LNCaP clone FGC (cell line): ENCODE data around the gene LDLRAD4.
"Not testable (repeated sequence)": the region's sequence is repeated elsewhere in the genome, so short reads cannot be mapped to it uniquely, and the experiment has no call there.

Source experiments
- DNase-seq: peaks from one replicate; pipeline ENCODE4 v3.0.0-alpha.2; 2011; ENCODE audit warnings: low read depth
- H3K4me3 ChIP-seq: 2 replicates; pipeline ENCODE4 v1.5.1; 2011; ENCODE audit warnings: mild to moderate bottlenecking, low read depth, low read length, control low read depth
- CTCF ChIP-seq: IDR thresholded peaks from 2 replicates; pipeline ENCODE4 v1.5.1; 2012; ENCODE audit warnings: mild to moderate bottlenecking; ENCODE audit not compliant: control insufficient read depth, insufficient read depth; ENCODE audit errors: extremely low read depth

Gene LDLRAD4

GRCh38 chr18:13486284-13486683 lies 267.7 kb downstream of the LDLRAD4 start:
- H3K4me3 ChIP-seq = no peak overlapping the region
- DNase-seq = no peak
- no peak for TF ChIP-seq CTCF

DNA sequence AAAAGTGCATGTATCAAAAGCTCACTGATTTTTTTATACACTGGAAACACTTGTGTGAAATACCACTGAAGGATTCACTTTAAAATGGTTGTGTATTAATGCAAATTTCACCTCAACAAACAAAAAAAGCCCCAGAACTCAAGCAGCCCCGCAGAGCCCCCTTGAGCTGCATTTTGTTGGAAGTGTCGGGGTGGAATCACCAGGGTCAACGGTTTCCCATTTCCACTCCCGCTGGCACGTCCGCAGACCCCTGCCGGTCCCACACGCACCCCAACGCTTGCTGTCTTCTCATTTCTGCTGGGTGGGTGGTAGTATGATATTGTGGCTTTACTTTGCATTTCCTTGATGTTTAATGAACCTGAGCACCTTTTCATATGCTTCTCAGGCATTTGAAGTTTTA lies 268.1 kb downstream of the LDLRAD4 start:
- H3K4me3 ChIP-seq = no peak overlapping the region
- DNase-seq = no peak
- TF ChIP-seq CTCF = no peak

DNA sequence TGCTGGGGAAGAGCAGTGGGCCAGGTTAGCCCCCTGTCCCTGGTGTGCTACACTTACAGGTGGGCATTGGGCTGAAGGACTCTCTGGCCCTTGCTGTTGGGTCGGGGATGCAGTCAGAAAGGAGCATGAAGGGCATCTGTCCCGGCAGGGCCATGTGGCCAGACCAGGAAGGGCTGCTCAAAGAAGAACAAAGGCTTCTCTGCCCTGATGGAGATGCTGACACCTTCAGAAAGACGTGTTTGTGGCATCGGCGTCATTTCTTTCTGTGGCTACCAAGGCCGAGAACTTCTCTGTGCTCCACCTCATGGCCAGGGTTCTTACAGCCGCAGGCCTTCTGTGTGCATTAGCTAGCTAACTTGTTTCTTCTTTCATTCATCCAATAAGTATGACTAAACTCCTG lies 268.7 kb downstream of the LDLRAD4 start:
- DNase-seq = no peak
- no peak overlapping the region for H3K4me3 ChIP-seq
- TF ChIP-seq CTCF = no peak

DNA sequence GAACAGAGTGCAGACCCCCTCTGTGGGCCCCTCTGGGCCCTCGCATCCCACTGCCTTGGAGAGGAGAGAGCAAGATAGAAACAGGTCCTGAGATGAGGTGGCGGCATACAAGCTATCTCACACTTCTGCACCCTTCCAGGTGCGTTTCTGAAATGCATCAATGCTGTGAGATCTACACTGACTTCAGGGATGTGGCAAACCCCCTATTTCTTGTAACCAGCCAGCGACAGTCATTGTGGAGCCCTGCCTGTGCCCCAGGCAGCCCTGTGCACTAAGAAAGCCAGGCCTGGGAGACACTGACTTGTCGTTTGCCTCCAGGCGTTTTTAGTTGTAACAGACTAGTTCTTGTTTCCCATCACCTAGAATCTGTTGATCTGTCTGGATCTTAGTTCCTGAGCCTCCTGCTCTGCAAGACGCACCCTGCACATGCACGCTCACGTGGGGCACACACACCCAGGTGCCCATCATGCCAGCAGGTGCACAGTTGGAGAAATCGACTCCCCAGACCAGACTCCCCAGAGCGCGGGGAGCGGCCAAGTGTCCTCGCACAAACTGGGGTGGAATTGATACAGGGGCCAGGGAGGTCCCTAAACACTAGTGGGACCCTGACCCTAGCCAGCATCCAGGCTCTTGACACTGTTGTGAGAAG lies 269.8 kb downstream of the LDLRAD4 start:
- TF ChIP-seq CTCF = no peak
- DNase-seq = no peak
- H3K4me3 ChIP-seq = no peak overlapping the region

GRCh38 chr18:13489303-13489702 lies 270.7 kb downstream of the LDLRAD4 start:
- not testable (repeated sequence) for H3K4me3 ChIP-seq, DNase-seq

GRCh38 chr18:13491138-13491537 lies 272.6 kb downstream of the LDLRAD4 start:
- no peak overlapping the region for H3K4me3 ChIP-seq
- no peak for TF ChIP-seq CTCF
- DNase-seq = no peak

DNA sequence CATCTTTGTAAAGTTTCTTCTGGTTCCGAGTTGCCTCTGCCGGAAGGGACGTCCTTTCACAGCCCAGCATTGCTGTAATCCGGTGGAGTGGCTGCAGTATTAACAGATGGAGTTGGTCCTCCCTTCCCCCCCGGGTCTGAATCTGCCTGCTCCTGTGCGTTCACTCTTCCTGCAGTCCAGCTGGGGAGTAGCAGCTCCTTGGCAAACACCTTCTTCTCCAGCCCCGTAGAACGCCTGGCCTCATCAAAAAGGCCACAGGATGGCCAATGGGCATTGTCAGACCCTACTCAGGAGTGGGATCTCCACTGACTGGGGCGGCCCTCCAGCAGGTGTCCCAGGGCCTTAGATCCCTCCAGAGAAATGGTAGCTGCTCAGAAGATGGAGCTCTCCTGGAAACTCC lies 273.8 kb downstream of the LDLRAD4 start:
- TF ChIP-seq CTCF = no peak

GRCh38 chr18:13493079-13493478 lies 274.5 kb downstream of the LDLRAD4 start:
- no peak overlapping the region for H3K4me3 ChIP-seq
- no peak for TF ChIP-seq CTCF
- no peak for DNase-seq

More for the DNA sequence above, 273.8 kb downstream of the LDLRAD4 start:
- H3K4me3 ChIP-seq = no peak overlapping the region
- DNase-seq = no peak
